Measurements from ENCODE around the gene MTCL1. TPM values are rescaled to one million over a fixed set of nuclear protein-coding genes. Genes with fewer than 3 reads are reported as not detected.

Gene MTCL1
- total and polyA plus RNA-seq, 3 experiments from 2014 or later = 1.0 to 1.1 TPM; not detected in 1

- POLR2A ChIA-PET = no interaction called here
These were observed 14.8 kb downstream of the MTCL1 start for GRCh38 chr18:8720141-8720540.

GRCh38 chr18:8721094-8721669 is 15.8 kb downstream of the MTCL1 start:
- no peaks in the 10 kb centered on the region for H3K27me3 ChIP-seq (ENCODE audit: insufficient read depth, low read length, poor library complexity, severe bottlenecking)
- peaks cover 0 to 5% (median 2%) of the 10 kb centered on the region in 3 donors for H3K36me3 Mint-ChIP-seq
- H3K4me3 Mint-ChIP-seq = no peak overlapping the region
- H3K4me1 Mint-ChIP-seq = no peaks in the 10 kb centered on the region
- ChIA-PET CTCF (interaction anchor here (1.7 to 1.8 kb wide), 2 partner anchors 9 to 25 kb away, joined by 3 to 4 read pairs; no protein-coding TSS in a partner anchor), POLR2A (no interaction called here)
- peaks cover 8 to 18% of the 10 kb centered on the region in 2 donors for H3K27me3 Mint-ChIP-seq
- H3K4me1 ChIP-seq (ENCODE audit: insufficient read depth, low read length) = no peaks in the 10 kb centered on the region
- H3K9me3 ChIP-seq (ENCODE audit: low read length) = no peaks in the 10 kb centered on the region
- no peak overlapping the region for H3K27ac Mint-ChIP-seq
- H3K36me3 ChIP-seq (ENCODE audit: insufficient read depth, low read length) = no peaks in the 10 kb centered on the region
- no peak overlapping the region for H3K4me3 ChIP-seq (ENCODE audit: low read length)
- H3K9me3 Mint-ChIP-seq = no peaks in the 10 kb centered on the region
- no peak for DNase-seq
- no peak overlapping the region for H3K27ac ChIP-seq (ENCODE audit: low read depth, low read length)

More at GRCh38 chr18:8720141-8720540, 14.8 kb downstream of the MTCL1 start:
- CTCF ChIA-PET = interaction anchor here (1.7 to 1.8 kb wide), 2 partner anchors 10 to 24 kb away, joined by 3 to 4 read pairs; no protein-coding TSS in a partner anchor
- Mint-ChIP-seq H3K27me3 (peaks cover 9 to 26% of the 10 kb centered on the region in 2 donors), H3K36me3 (peaks cover 0 to 3% (median 2%) of the 10 kb centered on the region in 3 donors), H3K4me1 (no peaks in the 10 kb centered on the region), H3K9me3 (no peaks in the 10 kb centered on the region), H3K4me3 (no peak overlapping the region), H3K27ac (no peak overlapping the region)
- Histone ChIP-seq H3K27me3 (ENCODE audit: insufficient read depth, low read length, poor library complexity, severe bottlenecking) (no peaks in the 10 kb centered on the region), H3K27ac (ENCODE audit: low read depth, low read length) (no peak overlapping the region), H3K4me1 (ENCODE audit: insufficient read depth, low read length) (no peaks in the 10 kb centered on the region), H3K36me3 (ENCODE audit: insufficient read depth, low read length) (no peaks in the 10 kb centered on the region), H3K4me3 (ENCODE audit: low read length) (no peak overlapping the region), H3K9me3 (ENCODE audit: low read length) (no peaks in the 10 kb centered on the region)
- no peak for DNase-seq

- ChIA-PET CTCF (interaction anchor here (1.7 kb wide), 1 partner anchor 26 kb away, joined by 4 read pairs; no protein-coding TSS in a partner anchor), POLR2A (no interaction called here)
- Mint-ChIP-seq H3K27ac (no peak overlapping the region), H3K27me3 (peaks cover 8 to 13% of the 10 kb centered on the region in 2 donors), H3K9me3 (no peaks in the 10 kb centered on the region), H3K4me3 (no peak overlapping the region), H3K36me3 (peaks cover 0 to 7% (median 2%) of the 10 kb centered on the region in 3 donors), H3K4me1 (no peaks in the 10 kb centered on the region)
- H3K36me3 ChIP-seq (ENCODE audit: insufficient read depth, low read length) = no peaks in the 10 kb centered on the region
- H3K27ac ChIP-seq (ENCODE audit: low read depth, low read length) = no peak overlapping the region
- H3K9me3 ChIP-seq (ENCODE audit: low read length) = no peaks in the 10 kb centered on the region
- DNase-seq = no peak
- no peak overlapping the region for H3K4me3 ChIP-seq (ENCODE audit: low read length)
- no peaks in the 10 kb centered on the region for H3K27me3 ChIP-seq (ENCODE audit: insufficient read depth, low read length, poor library complexity, severe bottlenecking)
- H3K4me1 ChIP-seq (ENCODE audit: insufficient read depth, low read length) = no peaks in the 10 kb centered on the region
These were observed 16.4 kb downstream of the MTCL1 start for GRCh38 chr18:8721716-8722115.

GRCh38 chr18:8722946-8723820 is 17.8 kb downstream of the MTCL1 start:
- peaks cover 0 to 5% (median 3%) of the 10 kb centered on the region in 3 donors for H3K4me1 Mint-ChIP-seq
- no peaks in the 10 kb centered on the region for H3K9me3 Mint-ChIP-seq
- Histone ChIP-seq H3K27me3 (ENCODE audit: insufficient read depth, low read length, poor library complexity, severe bottlenecking) (no peaks in the 10 kb centered on the region), H3K9me3 (ENCODE audit: low read length) (no peaks in the 10 kb centered on the region), H3K36me3 (ENCODE audit: insufficient read depth, low read length) (no peaks in the 10 kb centered on the region), H3K4me1 (ENCODE audit: insufficient read depth, low read length) (no peaks in the 10 kb centered on the region), H3K4me3 (ENCODE audit: low read length) (no peak overlapping the region), H3K27ac (ENCODE audit: low read depth, low read length) (no peak overlapping the region)
- peak overlapping the region in 1 of 7 donors; percentile 6 for H3K4me3 Mint-ChIP-seq
- ChIA-PET POLR2A (no interaction called here), CTCF (no interaction called here)
- H3K36me3 Mint-ChIP-seq = peaks cover 0 to 10% (median 2%) of the 10 kb centered on the region in 3 donors
- peak overlapping the region in 1 of 8 donors; percentile 55 for H3K27ac Mint-ChIP-seq
- DNase-seq = no peak
- peaks cover 0 to 2% of the 10 kb centered on the region in 2 donors for H3K27me3 Mint-ChIP-seq

GRCh38 chr18:8724452-8724851 is 19.1 kb downstream of the MTCL1 start:
- Histone ChIP-seq H3K4me1 (ENCODE audit: insufficient read depth, low read length) (no peaks in the 10 kb centered on the region), H3K27me3 (ENCODE audit: insufficient read depth, low read length, poor library complexity, severe bottlenecking) (no peaks in the 10 kb centered on the region), H3K27ac (ENCODE audit: low read depth, low read length) (no peak overlapping the region), H3K9me3 (ENCODE audit: low read length) (no peaks in the 10 kb centered on the region), H3K36me3 (ENCODE audit: insufficient read depth, low read length) (no peaks in the 10 kb centered on the region), H3K4me3 (ENCODE audit: low read length) (no peak overlapping the region)
- peaks cover 0 to 5% (median 3%) of the 10 kb centered on the region in 3 donors for H3K4me1 Mint-ChIP-seq
- no peaks in the 10 kb centered on the region for H3K9me3 Mint-ChIP-seq
- ChIA-PET POLR2A (interaction anchor here (0.7 kb wide), 1 partner anchor 41 kb away, joined by 5 read pairs; no protein-coding TSS in a partner anchor), CTCF (no interaction called here)
- no peak overlapping the region for H3K27ac Mint-ChIP-seq
- no peak for DNase-seq
- H3K36me3 Mint-ChIP-seq = peaks cover 0 to 10% (median 2%) of the 10 kb centered on the region in 3 donors
- peaks cover 0 to 2% of the 10 kb centered on the region in 2 donors for H3K27me3 Mint-ChIP-seq
- H3K4me3 Mint-ChIP-seq = no peak overlapping the region

- CTCF ChIA-PET = no interaction called here
- H3K27ac Mint-ChIP-seq = no peak overlapping the region
These were observed 20.9 kb downstream of the MTCL1 start for GRCh38 chr18:8726281-8726680.

GRCh38 chr18:8726963-8727705 is 21.8 kb downstream of the MTCL1 start:
- H3K27ac Mint-ChIP-seq = no peak overlapping the region
- CTCF ChIA-PET = no interaction called here
- H3K27ac ChIP-seq (ENCODE audit: low read depth, low read length) = no peak overlapping the region

More at GRCh38 chr18:8726281-8726680, 20.9 kb downstream of the MTCL1 start:
- no peaks in the 10 kb centered on the region for H3K4me1 ChIP-seq (ENCODE audit: insufficient read depth, low read length)
- H3K27me3 ChIP-seq (ENCODE audit: insufficient read depth, low read length, poor library complexity, severe bottlenecking) = no peaks in the 10 kb centered on the region
- H3K9me3 ChIP-seq (ENCODE audit: low read length) = no peaks in the 10 kb centered on the region
- POLR2A ChIA-PET = interaction anchor here (0.7 kb wide), 1 partner anchor 161 kb away, joined by 4 read pairs; no protein-coding TSS in a partner anchor
- peaks cover 0 to 2% of the 10 kb centered on the region in 2 donors for H3K27me3 Mint-ChIP-seq
- H3K4me1 Mint-ChIP-seq = peaks cover 0 to 5% (median 3%) of the 10 kb centered on the region in 3 donors
- DNase-seq = no peak
- no peak overlapping the region for H3K4me3 ChIP-seq (ENCODE audit: low read length)
- no peaks in the 10 kb centered on the region for H3K9me3 Mint-ChIP-seq
- peaks cover 0 to 10% (median 2%) of the 10 kb centered on the region in 3 donors for H3K36me3 Mint-ChIP-seq
- H3K36me3 ChIP-seq (ENCODE audit: insufficient read depth, low read length) = no peaks in the 10 kb centered on the region
- no peak overlapping the region for H3K27ac ChIP-seq (ENCODE audit: low read depth, low read length)
- no peak overlapping the region for H3K4me3 Mint-ChIP-seq

More at GRCh38 chr18:8726963-8727705, 21.8 kb downstream of the MTCL1 start:
- Mint-ChIP-seq H3K36me3 (peaks cover 0 to 10% (median 2%) of the 10 kb centered on the region in 3 donors), H3K4me1 (peaks cover 0 to 5% (median 3%) of the 10 kb centered on the region in 3 donors), H3K9me3 (no peaks in the 10 kb centered on the region), H3K4me3 (no peak overlapping the region), H3K27me3 (peaks cover 0 to 2% of the 10 kb centered on the region in 2 donors)
- Histone ChIP-seq H3K27me3 (ENCODE audit: insufficient read depth, low read length, poor library complexity, severe bottlenecking) (no peaks in the 10 kb centered on the region), H3K4me1 (ENCODE audit: insufficient read depth, low read length) (no peaks in the 10 kb centered on the region), H3K9me3 (ENCODE audit: low read length) (no peaks in the 10 kb centered on the region), H3K4me3 (ENCODE audit: low read length) (no peak overlapping the region), H3K36me3 (ENCODE audit: insufficient read depth, low read length) (no peaks in the 10 kb centered on the region)
- no peak for DNase-seq
- POLR2A ChIA-PET = no interaction called here
